AG04450 (cell line): ENCODE results near the gene LEF1. TPM values are rescaled to one million over a fixed set of nuclear protein-coding genes. Genes with fewer than 3 reads are reported as not detected.

ENCODE experiments used
- CTCF ChIA-PET: fragments of 300-600, 350-600 bp; formaldehyde crosslinking; extraction: SDS; loops from one replicate; lab custom pipeline; 2022; ENCODE audit warnings: antibody characterized with exemption, inconsistent platforms; lab: Charles Lee
- POLR2A ChIA-PET: fragments of 350-600 bp; formaldehyde crosslinking; extraction: SDS; loops from one replicate; lab custom pipeline; 2021; ENCODE audit warnings: antibody characterized with exemption, inconsistent platforms; lab: Yijun Ruan, JAX
- DNase-seq: peaks from one replicate; pipeline ENCODE4 v3.0.0-alpha.2; 2011; ENCODE audit warnings: low read depth, low spot score
- H3K27ac ChIP-seq: one replicate; pipeline ENCODE4 v1.5.1; 2012; ENCODE audit warnings: low read depth, low read length, control low read depth
- H3K27me3 ChIP-seq: one replicate; pipeline ENCODE4 v1.6.0; 2012; ENCODE audit warnings: low read length; ENCODE audit not compliant: control insufficient read depth, insufficient read depth
- H3K4me3 ChIP-seq: 2 replicates; pipeline ENCODE4 v1.5.1; 2011; ENCODE audit warnings: mild to moderate bottlenecking, low read depth, low read length, control low read depth
- H3K9me3 ChIP-seq: 2 replicates; pipeline ENCODE4 v1.5.1; 2012; ENCODE audit warnings: low read length; ENCODE audit not compliant: control insufficient read depth, insufficient read depth
- CTCF ChIP-seq: IDR thresholded peaks from 2 replicates; pipeline ENCODE4 v1.5.1; 2011; ENCODE audit warnings: low read depth, low read length, control low read depth, inconsistent platforms
- polyA plus RNA-seq: library from polyadenylated mRNA; depleted of rRNA; stranded (reverse); fragments of >200 nt; gene quantifications from 2 replicates; pipeline ENCODE4 v1.2.3, GENCODE V29; 2011

LEF1 gene
- polyA plus RNA-seq, 1 experiment = 1.2 TPM

DNA sequence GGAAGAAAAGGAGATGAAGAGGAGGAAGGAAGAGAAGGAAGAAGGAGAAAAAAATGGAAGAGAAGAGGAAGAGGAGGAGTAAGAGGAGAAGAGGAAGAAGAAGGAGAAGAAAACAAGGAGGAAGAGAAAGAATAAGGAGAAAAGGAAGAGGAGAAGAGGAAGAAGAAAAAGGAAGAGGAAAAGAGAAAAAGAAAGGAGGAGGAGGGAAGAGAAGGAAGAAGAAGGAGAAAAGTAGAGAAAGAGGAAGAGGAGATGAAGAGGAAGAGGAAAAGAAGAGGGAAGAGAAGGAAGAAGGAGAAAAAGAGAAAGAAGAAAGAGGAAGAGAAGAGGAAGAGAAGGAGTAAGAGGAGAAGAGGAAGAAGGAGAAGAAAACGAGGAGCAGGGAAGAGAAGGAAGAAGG is 11.8 kb upstream of the LEF1 start:
- TF ChIP-seq CTCF = no peak
- ChIA-PET CTCF (interaction anchor here (0.6 kb wide), 1 partner anchor 161 kb away, joined by 3 read pairs; no protein-coding TSS in a partner anchor), POLR2A (no interaction called here)
- no peaks in the 10 kb centered on the region for H3K9me3 ChIP-seq
- no peaks in the 10 kb centered on the region for H3K27me3 ChIP-seq
- DNase-seq = no peak
- no peak overlapping the region for H3K27ac ChIP-seq
- H3K4me3 ChIP-seq = no peak overlapping the region

GRCh38 chr4:108175966-108176365 is 7.2 kb upstream of the LEF1 start:
- no peak for DNase-seq
- Histone ChIP-seq H3K4me3 (no peak overlapping the region), H3K9me3 (peaks cover 5% of the 10 kb centered on the region; the same call in 1 of the 2 replicates), H3K27me3 (peaks cover 34% of the 10 kb centered on the region), H3K27ac (no peak overlapping the region)
- no peak for TF ChIP-seq CTCF
- ChIA-PET POLR2A (no interaction called here), CTCF (no interaction called here)

- no peak for TF ChIP-seq CTCF
- ChIA-PET POLR2A (no interaction called here), CTCF (no interaction called here)
- no peak for DNase-seq
- Histone ChIP-seq H3K27ac (no peak overlapping the region), H3K9me3 (peaks cover 5% of the 10 kb centered on the region; the same call in 1 of the 2 replicates), H3K27me3 (peaks cover 45% of the 10 kb centered on the region), H3K4me3 (no peak overlapping the region)
Observed at GRCh38 chr4:108174856-108175255, 6.1 kb upstream of the LEF1 start.

GRCh38 chr4:108173599-108174057 is 4.9 kb upstream of the LEF1 start:
- Histone ChIP-seq H3K27ac (no peak overlapping the region), H3K27me3 (peaks cover 56% of the 10 kb centered on the region), H3K4me3 (peak overlapping the region; percentile 57), H3K9me3 (peaks cover 5% of the 10 kb centered on the region; the same call in 1 of the 2 replicates)
- no peak for TF ChIP-seq CTCF
- POLR2A ChIA-PET = no interaction called here
- DNase-seq = no peak
- CTCF ChIA-PET = no interaction called here

GRCh38 chr4:108172753-108173598 is 4.2 kb upstream of the LEF1 start:
- Histone ChIP-seq H3K4me3 (peak overlapping the region; percentile 57), H3K9me3 (peaks cover 8% of the 10 kb centered on the region; the same call in 1 of the 2 replicates), H3K27ac (no peak overlapping the region), H3K27me3 (peaks cover 62% of the 10 kb centered on the region)
- no peak for DNase-seq
- ChIA-PET POLR2A (interaction anchor here (0.6 kb wide), 1 partner anchor 16 kb away, joined by 3 read pairs; no protein-coding TSS in a partner anchor), CTCF (no interaction called here)
- no peak for TF ChIP-seq CTCF
